GM19468 (cell line): Measurements from ENCODE around the gene NPTN.
"Not testable (repeated sequence)": the region's sequence is repeated elsewhere in the genome, so short reads cannot be mapped to it uniquely, and the experiment has no call there.

Experiments
- ATAC-seq: cut with Tn5 transposase; IDR thresholded peaks from one replicate; pipeline ENCODE4 v1.9.1; 2021; ENCODE audit warnings: mild to moderate bottlenecking, moderate library complexity, moderate number of reproducible peaks; ENCODE audit not compliant: unreplicated experiment; ENCODE audit errors: extremely low read depth

NPTN gene

DNA sequence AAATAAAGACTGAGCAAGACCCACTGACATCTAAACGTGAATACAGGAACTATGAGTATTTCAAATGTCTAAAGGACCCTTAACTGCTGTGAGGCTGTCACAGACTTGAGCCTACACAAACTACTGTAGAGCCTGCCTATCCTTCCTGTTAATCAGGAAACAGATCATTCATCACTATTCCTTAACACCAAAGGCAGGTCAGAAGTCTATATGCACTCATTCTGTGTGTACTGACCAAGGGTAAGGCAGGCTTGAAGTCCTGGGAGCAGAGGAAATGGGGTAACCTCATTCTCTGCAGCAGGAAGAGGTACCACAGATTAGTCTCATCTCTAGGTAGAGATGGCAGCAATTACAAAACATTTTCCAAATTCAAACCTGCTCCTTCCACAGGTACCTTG lies 30.7 kb downstream of the NPTN start:
- no peak for ATAC-seq

GRCh38 chr15:73601451-73602445 lies 31.4 kb downstream of the NPTN start:
- ATAC-seq: no peak

DNA sequence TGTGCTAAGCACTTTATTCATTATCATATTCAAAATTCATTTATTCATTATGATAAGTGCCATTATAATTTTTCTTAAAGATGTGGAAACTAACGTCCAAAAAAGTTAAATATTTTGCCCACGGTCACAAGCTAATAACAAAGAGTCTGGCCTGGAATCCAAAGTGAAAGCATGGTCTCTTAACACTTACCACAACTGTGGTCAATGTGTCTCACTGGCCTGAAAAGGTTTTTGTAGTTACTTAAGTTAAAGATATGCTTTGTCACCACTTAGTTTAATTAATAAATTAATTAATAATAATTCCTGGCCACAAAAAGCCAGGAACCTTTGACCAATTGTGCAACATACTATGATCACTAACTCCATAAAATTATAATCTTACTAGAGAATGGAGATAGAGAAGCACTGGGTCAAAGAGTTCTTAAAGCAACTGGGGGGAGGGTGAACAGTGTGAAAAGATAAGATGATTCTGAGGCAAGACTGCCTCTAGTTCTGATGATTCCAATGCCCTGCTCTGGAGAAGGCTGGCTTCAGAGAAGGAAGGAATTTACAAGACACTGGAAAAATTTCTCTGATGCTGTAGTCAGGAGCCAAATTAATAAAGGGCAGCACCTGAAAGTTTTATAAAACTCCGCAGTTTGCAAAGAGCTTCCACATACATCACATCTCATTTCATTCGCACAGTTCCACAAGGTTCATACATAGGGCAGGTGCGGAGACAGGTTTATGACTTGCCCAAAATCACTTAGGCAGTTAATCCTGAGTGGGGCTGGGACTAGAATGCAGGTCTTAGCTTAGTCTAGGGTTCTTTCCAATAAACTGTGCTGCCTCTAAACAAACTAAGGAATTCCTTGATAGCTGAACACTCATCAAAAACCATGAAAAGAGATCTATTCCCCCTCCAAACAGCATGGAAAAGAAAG lies 32.5 kb downstream of the NPTN start:
- ATAC-seq: no peak

- no peak for ATAC-seq
Observed at GRCh38 chr15:73599934-73600333, 33.3 kb downstream of the NPTN start.

GRCh38 chr15:73598530-73599160 lies 34.5 kb downstream of the NPTN start:
- no peak for ATAC-seq

DNA sequence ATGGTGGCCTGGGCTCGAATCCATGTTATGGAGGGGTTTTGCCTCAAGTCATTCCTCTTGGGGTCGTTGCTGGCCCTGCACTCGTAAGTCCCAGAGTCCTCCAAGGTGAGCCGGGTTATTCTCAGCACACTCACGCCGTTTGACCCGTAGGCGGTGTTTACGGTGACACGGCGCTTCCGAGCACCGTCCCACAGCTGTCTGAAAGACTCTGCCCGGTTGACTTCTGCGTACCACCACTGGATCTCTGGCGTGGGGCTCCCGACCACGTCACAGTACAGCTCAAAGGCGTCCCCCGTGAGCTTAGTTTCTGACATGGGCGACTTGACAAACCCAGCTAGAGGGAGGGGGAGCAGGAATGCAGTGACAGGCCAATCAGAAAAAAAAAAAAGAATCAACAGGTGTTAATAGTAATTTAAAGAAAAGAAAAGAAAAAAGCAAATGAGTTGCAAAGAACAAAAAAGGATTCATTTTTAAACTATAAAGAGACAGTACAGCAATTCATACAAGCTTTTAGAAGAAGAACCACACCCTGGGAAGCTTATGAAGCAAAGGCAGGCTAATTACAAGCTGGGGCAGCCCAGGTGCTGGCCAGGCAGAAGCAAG lies 36.1 kb downstream of the NPTN start:
- no peak for ATAC-seq

DNA sequence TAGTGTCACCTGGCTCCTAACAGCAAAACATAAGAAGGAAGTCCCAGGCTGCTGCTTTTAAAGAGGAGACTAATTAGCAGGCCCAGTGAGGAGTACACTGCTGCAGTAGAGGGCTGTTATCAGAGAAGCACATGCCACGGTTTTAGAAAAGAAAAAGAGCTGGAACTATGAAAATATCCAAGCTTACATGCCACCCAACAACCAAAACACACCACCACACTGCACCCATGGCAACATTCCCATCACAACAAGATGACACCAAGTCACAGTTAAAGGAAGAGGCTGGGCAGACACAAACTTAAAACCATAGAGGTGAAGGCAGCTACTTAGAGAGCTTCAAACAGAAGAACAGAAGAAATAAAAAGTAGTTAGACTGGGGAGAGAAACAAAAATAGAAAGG lies 37.0 kb downstream of the NPTN start:
- ATAC-seq: no peak

- no peak for ATAC-seq
Observed at GRCh38 chr15:73594109-73594508, 39.1 kb downstream of the NPTN start.

DNA sequence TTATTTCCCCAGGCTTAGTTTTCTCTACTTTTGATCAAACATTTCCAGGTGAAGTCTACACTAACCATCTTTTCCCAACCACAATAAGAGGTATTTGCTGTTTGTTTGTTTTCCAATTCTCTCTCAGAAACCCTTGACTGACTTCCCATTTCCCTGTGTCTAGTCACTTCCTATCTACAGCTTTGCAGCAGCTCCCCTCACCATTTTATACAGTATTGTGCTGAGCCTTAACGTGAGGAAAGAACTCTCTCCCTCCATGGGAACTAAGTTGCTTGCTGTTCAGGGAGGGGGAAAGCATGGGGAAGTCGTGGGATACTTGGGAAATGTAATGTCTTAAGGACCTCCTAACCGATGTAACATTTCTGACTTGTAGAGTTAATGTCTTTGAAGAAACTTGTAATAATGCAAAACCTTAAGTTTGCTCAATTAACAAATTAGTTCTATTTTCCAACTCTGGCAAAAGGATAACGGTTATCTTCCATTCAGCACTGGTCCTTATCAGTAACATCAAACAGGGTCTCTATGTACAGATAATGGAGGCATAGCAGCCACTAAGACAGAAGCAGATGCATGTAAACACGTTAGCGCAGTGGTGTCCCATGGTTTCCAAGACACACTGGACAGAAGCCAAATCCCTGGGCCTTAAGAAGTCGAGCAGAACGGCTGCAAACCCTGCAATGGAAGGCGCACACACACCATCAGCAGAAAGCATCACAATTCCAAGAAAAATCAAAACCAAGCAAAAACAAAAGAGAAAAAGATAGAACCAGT lies 39.7 kb downstream of the NPTN start:
- ATAC-seq: no peak

GRCh38 chr15:73590263-73590662 lies 42.9 kb downstream of the NPTN start:
- no peak for ATAC-seq

GRCh38 chr15:73589766-73590165 lies 43.4 kb downstream of the NPTN start:
- ATAC-seq: no peak

DNA sequence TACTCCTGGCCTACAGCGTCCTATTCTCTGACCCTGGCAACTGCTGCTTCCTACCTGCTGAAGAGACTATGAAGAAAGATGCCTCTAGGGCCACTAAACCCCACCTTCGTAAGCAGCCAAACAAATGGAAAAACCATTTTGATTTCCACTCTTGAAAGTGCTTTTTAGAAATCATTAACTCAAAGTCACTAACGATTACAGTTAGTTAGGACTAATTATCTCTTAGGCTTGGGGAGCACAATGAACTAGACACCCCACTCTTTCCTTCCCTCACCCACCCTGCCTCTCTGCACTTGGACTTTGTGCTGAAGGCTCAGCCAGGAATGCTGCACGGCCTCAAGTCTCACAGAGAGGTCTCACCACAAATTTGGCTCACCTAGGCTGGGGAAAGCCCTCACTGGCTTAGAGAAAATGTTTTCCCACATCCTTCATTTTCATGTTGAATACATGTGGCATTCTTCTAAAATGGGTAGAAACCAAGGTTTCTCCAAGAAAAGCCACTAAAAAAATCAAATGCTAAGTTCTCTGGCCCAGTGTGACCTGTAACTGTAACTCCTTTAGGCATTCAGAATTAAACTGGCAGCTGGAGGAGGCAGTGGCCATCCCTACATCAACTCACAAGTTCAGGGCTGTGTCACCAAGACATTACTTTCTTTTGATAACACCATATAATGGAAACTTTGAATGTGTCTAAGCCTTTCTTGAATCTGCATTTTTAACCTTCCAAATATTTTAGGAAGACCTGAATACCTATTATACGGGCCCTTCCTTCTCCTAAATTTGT lies 47.1 kb downstream of the NPTN start:
- ATAC-seq: no peak

- no peak for ATAC-seq
Observed at GRCh38 chr15:73584699-73585420, 48.3 kb downstream of the NPTN start.

DNA sequence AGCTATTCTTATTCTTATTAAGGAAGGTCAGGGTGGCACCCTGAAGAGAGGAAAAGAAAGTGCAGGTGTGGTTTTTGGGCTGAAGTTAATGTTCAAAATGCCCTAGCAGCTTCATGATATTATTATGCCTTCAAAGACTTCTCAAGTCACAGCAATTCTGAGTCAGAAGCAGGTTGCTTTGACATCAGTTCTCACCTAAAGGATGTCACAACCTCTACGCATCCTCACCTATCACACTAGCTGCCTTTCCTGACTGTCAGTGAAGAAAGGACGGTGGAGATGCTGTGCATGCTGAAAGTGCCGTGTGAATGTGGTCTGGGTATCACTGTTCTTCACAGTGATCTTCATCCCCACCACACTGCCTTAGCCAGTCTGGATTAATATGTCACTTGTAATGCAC lies 49.6 kb downstream of the NPTN start:
- ATAC-seq: no peak

- ATAC-seq: no peak
Observed at GRCh38 chr15:73582851-73583379, 50.3 kb downstream of the NPTN start.

- no peak for ATAC-seq
Observed at GRCh38 chr15:73578026-73578425, 55.2 kb downstream of the NPTN start.

- ATAC-seq: not testable (repeated sequence)
Observed at GRCh38 chr15:73577593-73577992, 55.6 kb downstream of the NPTN start.
